Measurements from ENCODE around the gene CNBD2. TPM values are rescaled to one million over a fixed set of nuclear protein-coding genes. Genes with fewer than 3 reads are reported as not detected.
A peak's percentile ranks its signal among the peaks of the same experiment; 100 is the strongest.
"Not testable (repeated sequence)": the region's sequence is repeated elsewhere in the genome, so short reads cannot be mapped to it uniquely, and the experiment has no call there.

CNBD2 gene
- 1.2 and 3.6 TPM in 2 replicates for total RNA-seq

DNA sequence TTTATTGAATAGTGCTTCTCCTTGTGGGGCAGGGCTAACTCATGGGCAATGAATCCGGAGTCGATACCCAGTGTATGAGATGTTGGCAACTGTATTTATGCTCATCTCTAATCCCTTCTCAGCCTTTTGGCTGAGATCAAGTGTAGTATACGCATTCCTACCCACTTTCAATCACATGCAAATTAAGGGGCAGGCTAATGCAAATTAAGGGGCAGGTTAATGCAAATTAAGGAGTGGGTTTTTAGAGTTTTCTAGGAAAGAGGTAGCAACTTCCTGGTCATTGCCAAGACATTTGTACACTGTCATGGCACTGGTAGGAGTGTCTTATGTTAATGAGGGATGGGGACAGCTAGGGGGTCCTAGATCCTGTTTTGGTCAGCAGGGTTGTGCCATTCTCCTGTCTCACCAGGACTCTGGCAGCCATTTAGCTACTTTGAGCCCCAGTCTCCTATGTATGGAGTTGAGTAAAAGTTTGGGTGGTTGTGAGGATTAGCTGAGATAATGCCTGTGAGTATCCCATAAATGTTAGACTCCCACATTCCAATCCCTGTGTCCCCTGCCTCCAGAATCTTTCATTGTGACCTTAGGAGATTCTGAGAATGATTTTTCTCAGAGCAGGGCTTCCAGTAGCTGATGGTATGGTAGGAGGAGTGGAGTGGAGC lies at the start of gene CNBD2:
Gene CNBD2 (plus strand): TSS at position 612 of the 662 bp plus-strand sequence. CDS start 173 bp downstream, outside the sequence.
- DNase-seq (ENCODE audit: low read depth), result no peak

GRCh38 chr20:35920523-35920922 lies 47.9 kb upstream of the CNBD2 start:
- no peak for DNase-seq (ENCODE audit: low read depth)

- no peak for DNase-seq (ENCODE audit: low read depth)
Observed at GRCh38 chr20:35929301-35929700, 39.1 kb upstream of the CNBD2 start.

DNA sequence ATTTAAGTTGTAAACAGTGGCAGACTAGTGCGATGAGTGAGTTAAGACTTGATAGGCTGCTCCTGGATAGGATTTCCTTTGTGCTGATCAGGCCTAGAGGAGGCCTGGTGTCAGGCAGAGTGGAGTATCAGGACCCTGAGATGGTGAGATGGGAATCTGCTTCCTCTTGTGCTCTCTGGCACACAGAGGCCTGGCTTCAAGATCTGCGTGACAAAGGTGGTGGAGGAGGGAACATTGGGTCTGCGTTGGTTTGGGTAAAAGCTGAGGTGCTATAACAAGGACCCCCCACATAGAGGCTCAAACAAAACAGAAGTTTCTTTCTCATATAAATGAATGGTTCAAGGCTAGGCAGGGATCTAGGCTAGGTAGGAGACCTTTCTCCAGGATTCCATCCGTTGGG lies 34.3 kb upstream of the CNBD2 start:
- DNase-seq (ENCODE audit: low read depth), result no peak

- DNase-seq (ENCODE audit: low read depth), result no peak
Observed at GRCh38 chr20:35939264-35939663, 29.1 kb upstream of the CNBD2 start.

GRCh38 chr20:35941620-35942019 lies 26.8 kb upstream of the CNBD2 start:
- no peak for DNase-seq (ENCODE audit: low read depth)

DNA sequence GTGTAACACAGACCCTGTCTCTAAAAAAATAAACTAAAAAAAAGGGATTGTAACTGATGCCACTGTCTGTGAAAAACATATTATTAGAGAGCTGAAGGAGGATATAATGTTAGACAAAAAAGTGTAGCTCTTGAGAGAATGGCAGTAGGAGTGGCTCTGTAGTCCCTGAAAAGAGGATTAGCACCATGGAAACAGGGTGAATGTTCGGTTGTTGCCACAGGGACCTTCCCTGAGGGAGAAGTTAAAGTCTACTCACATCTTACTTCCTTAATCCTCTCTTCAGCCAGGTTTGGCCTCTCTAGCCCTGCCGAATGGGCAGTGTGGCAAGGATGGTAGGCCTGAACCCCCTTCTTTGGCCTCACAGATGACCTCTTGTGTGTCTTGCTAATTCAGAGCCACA lies 26.1 kb upstream of the CNBD2 start:
- no peak for DNase-seq (ENCODE audit: low read depth)

- DNase-seq (ENCODE audit: low read depth), result peak; percentile 14
Observed at GRCh38 chr20:35947489-35947888, 20.9 kb upstream of the CNBD2 start.

DNA sequence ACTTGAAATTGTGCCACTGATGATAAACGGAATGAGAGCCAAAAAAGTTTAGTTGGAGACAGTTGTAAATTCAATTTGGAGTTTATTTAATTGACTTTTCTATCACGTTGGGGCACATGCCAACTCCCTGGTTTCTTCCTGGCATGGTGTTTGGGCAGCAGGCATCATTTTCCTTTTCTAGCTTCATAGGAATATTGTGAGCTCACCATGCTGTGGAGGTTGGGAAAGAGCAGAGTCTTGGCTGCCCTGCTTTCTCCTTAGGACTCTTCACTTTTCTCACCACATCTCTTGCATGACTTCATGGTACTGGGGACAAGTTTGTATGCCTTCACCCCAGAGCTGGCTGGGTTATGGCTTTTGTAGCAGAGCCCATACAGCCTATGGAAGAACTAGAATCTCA lies 20.5 kb upstream of the CNBD2 start:
- DNase-seq (ENCODE audit: low read depth), result no peak

DNA sequence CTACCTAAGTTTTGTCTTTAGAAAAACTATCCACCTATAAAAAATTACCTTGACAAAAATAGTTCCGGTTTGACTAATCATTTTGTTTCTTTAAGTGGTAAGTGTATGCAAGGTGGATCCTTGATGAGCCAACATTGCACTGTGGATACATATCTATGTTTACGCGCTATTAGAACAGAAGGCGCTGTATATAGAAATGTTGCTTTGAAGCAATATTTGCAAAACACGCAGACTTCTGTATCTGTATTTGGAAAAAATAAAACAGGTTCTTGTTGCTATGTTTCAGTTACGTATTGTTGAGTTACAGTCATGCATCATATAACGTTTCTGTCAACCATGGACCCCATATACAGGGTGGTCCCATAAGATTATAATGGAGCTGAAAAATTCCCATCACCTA lies 18.3 kb upstream of the CNBD2 start:
- DNase-seq (ENCODE audit: low read depth), result no peak

DNA sequence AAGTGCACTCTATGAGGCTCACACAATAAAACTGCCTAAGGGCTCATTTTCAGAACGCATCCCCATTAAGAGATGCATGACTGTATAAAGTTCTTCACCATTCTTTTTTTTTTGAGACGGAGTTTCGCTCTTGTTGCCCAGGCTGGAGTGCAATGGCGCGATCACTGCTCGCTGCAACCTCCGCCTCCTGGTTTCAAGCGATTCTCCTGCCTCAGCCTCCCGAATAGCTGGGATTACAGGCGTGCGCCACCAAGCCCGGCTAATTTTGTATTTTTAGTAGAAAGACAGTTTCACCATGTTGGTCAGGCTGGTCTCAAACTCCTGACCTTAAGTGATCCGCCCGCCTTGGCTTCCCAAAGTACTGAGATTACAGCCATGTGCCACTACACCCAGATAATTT lies 16.3 kb upstream of the CNBD2 start:
- DNase-seq (ENCODE audit: low read depth), result not testable (repeated sequence)

DNA sequence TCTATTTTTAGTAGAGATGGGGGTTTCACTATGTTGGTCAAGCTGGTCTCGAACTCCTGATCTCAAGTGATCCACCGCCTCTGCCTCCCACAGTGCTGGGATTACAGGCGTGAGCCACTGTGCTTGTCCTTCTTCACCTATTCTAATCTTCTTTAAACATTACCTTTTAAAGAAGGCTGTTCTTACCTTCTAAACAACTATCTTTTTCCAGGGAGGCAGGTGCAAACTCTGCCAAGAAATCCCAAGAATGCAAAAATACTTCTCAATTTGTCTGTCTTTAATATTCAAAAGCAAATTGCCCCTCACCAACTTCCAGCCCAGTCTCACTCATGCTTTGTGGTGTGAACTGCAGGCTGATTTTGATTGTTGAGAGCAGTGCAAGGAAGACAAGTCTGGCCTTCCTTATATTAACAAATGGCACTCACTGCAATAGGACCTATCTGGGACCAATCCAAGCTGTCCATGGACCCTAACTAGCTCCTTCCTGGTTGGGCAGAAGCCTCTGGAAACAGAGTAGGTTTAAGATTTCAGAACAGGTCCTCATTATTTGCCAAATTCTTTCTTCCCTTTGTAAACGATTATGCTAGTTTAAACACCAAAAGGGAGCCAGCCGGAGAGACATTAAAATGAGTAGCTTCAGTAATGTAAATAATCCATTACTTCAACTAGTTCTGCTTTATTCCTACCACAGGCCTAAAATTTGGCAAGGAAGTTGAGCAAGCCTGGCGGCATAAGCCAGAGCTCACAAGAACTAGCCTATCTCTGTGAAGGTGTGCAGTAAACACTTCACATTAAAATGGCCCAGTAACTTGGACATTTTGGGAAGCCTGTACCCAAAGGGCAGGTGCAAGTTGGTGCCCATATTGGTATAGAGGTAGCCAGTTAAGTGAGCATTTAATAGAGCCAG lies 15.7 kb upstream of the CNBD2 start:
- peak; percentile 56 for DNase-seq (ENCODE audit: low read depth)

- DNase-seq (ENCODE audit: low read depth), result no peak
Observed at GRCh38 chr20:35953387-35954199, 14.8 kb upstream of the CNBD2 start.

DNA sequence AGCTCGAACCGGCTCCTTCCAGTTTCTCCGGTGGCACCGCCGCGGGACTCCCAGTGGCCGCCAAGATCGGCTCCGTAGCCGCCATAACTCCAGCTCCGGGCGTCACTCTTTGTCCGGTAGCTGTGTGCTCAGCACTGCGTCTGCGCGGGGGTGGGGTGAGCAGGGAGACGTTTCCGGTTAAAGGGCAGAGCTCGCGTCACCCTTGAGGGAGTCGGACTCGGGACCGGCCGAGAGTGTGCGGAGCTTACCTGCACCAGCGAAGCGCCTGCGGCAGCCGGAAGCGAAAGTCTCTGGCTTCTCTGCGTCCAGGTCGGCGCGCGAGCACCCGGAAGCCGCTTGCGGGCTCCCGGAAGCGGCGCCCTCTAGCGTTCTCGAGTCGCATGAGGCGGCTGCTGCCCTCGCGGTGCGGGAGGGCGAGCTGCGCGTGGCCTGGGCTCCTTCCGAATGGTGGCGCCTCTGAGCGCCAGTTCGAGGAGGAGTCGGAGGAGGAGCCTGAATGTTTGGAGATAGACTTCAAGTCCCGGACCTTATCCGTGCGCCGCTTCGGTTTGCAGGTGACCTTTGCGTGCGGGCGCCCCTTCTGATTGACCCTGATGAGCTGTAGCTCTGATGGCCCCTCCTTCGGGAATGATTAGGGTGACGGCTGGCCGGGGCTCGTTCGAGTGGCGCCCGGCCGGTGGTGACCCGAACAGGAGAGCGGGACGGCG lies 14.0 kb upstream of the CNBD2 start, which contains the start of gene SCAND1:
Gene SCAND1 (minus strand): TSS at position 303 of the 707 bp plus-strand sequence. CDS start 218 bp downstream, at position 85.
- peak; percentile 95 for DNase-seq (ENCODE audit: low read depth)

DNA sequence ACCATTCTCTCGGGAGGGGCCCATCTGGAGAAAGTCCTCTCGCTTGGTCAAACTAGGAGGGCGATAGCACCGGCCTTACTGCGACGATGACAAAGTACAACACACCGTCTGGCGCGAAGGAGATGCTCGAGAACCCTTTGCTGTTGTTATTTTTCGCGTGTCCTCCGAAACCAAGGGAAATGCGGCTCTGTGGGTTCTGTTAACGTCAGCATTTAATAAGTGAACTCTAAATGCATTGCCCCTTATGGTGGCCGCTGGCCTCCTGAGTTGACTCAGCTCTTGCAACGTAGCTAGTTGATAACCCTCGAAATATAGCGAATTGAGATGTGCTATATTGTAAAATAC lies 13.5 kb upstream of the CNBD2 start:
- DNase-seq (ENCODE audit: low read depth), result peak; percentile 38

GRCh38 chr20:35956616-35957015 lies 11.8 kb upstream of the CNBD2 start:
- DNase-seq (ENCODE audit: low read depth), result no peak

DNA sequence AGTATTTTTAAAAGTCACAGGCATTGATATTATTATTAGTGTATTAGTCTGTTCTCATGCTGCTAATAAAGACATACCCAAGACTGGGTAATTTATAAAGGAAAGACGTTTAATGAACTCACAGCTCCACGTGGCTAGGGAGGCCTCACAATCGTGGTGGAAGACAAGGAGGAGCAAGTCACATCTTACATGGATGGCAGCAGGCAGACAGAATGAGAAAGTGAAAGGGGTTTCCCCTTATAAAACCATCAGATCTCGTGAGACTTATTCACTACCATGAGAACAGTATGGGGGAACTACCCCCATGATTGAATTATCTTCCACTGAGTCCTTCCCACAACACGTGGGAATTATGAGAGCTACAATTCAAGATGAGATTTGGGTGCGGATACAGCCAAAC lies 9.1 kb upstream of the CNBD2 start:
- not testable (repeated sequence) for DNase-seq (ENCODE audit: low read depth)

DNA sequence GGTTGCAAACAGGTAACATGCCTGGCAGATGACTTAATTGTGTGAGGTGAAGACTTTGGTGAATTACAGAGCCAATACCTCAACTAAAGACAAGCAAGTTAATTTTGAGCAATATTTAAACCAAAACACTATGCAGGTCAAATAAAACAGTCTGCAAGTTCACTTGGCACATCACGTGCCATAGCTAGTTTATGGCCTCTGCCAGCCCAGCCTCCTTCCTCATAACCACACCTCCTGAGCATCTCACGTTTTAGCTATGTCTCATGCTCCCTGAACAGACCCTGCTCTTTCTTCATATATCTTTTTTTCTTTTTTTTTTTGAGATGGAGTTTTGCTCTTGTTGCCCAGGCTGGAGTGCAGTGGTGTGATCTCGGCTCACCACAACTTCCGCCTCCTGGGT lies 4.5 kb upstream of the CNBD2 start:
- no peak for DNase-seq (ENCODE audit: low read depth)

GRCh38 chr20:35968930-35969329 lies 540 bp downstream of the CNBD2 start:
- DNase-seq (ENCODE audit: low read depth), result peak; percentile 53

- DNase-seq (ENCODE audit: low read depth), result no peak
Observed at GRCh38 chr20:35971981-35972380, 3.6 kb downstream of the CNBD2 start.

- DNase-seq (ENCODE audit: low read depth), result no peak
Observed at GRCh38 chr20:35972462-35972861, 4.1 kb downstream of the CNBD2 start.

- DNase-seq (ENCODE audit: low read depth), result no peak
Observed at GRCh38 chr20:35974256-35974655, 5.9 kb downstream of the CNBD2 start.
